SK-N-MC (cell line): ENCODE data around the gene CFI.

Source experiments
- EZH2 ChIP-seq: fragments of 200-600 bp; sonication (generic); IDR thresholded peaks from one replicate; pipeline ENCODE4 v1.6.1; 2017; ENCODE audit warnings: antibody characterized with exemption
- FOXP2 ChIP-seq: optimal IDR thresholded peaks from 2 replicates; pipeline ENCODE3; 2011; ENCODE audit warnings: mild to moderate bottlenecking, moderate library complexity; ENCODE audit not compliant: insufficient read depth; ENCODE audit errors: extremely low read length, control extremely low read depth
- POLR2AphosphoS5 ChIP-seq: IDR thresholded peaks from 2 replicates; pipeline ENCODE4 v1.6.1; 2012; ENCODE audit warnings: mild to moderate bottlenecking, low read depth, low read length, borderline replicate concordance

GRCh38 chr4:109752525-109752924 is 49.3 kb downstream of the CFI start:
- TF ChIP-seq POLR2AphosphoS5, result no peak
- TF ChIP-seq EZH2, result no peak
- TF ChIP-seq FOXP2, result no peak
